Small intestine (tissue), 7 donors: ENCODE results near the gene FAM72C. TPM values are rescaled to one million over a fixed set of nuclear protein-coding genes. Genes with fewer than 3 reads are reported as not detected.
"Not testable (repeated sequence)": the region's sequence is repeated elsewhere in the genome, so short reads cannot be mapped to it uniquely, and the experiment has no call there.

Experiments used
- DNase-seq, 2 donors: peaks; one replicate each; pipeline versions ENCODE4 v3.0.0 to v3.0.0-alpha.2; 2013
- FAIRE-seq: peaks from 2 replicates; lab custom pipeline; 2012; peaks lifted over from hg19 to GRCh38; lab: Jason Lieb, UNC
- H3K27ac ChIP-seq, 3 donors: one replicate each; pipeline ENCODE4 v1.5.1; 2013; ENCODE audit warnings: low read length in 2 of 3, mild to moderate bottlenecking in 2 of 3, control low read depth in 1 of 3, inconsistent platforms in 1 of 3, low read depth in 1 of 3, moderate library complexity in 1 of 3
- H3K27me3 ChIP-seq, 3 donors: one replicate each; pipeline ENCODE4 v1.6.1; 2013; ENCODE audit warnings: low read length in 3 of 3, inconsistent platforms in 1 of 3; ENCODE audit not compliant: control insufficient read depth in 3 of 3, insufficient read depth in 3 of 3
- H3K36me3 ChIP-seq, 3 donors: one replicate each; pipeline ENCODE4 v1.6.1; 2013; ENCODE audit warnings: low read length in 3 of 3, inconsistent platforms in 1 of 3, low read depth in 1 of 3, mild to moderate bottlenecking in 1 of 3, moderate library complexity in 1 of 3; ENCODE audit not compliant: control insufficient read depth in 3 of 3, insufficient read depth in 2 of 3
- H3K4me1 ChIP-seq, 3 donors: one replicate each; pipeline ENCODE4 v1.6.1; 2013; ENCODE audit warnings: low read length in 2 of 3, inconsistent platforms in 1 of 3, low read depth in 1 of 3, mild to moderate bottlenecking in 1 of 3, moderate library complexity in 1 of 3; ENCODE audit not compliant: control insufficient read depth in 3 of 3, insufficient read depth in 2 of 3
- H3K4me3 ChIP-seq, 3 donors: one replicate each; pipeline ENCODE4 v1.5.1; 2013; ENCODE audit warnings: low read length in 3 of 3, control low read depth in 1 of 3, inconsistent platforms in 1 of 3, low read depth in 1 of 3, mild to moderate bottlenecking in 1 of 3, moderate library complexity in 1 of 3
- H3K9me3 ChIP-seq, 2 donors: one replicate each; pipeline ENCODE4 v1.6.1; 2013; ENCODE audit warnings: low read depth in 1 of 2, low read length in 1 of 2; ENCODE audit not compliant: control insufficient read depth in 2 of 2, insufficient read depth in 1 of 2
- WGBS, 3 donors: extraction: QIAGEN DNeasy Blood & Tissue Kit; methylation state at CpG; one replicate each; pipeline ENCODE4 v1.1.7; 2013; 5-methylcytosine and 5-hydroxymethylcytosine counted together
- polyA plus RNA-seq, 4 donors: library from polyadenylated mRNA; stranded (reverse) in 3 of 4; unstranded in 1 of 4; fragments of 200-250 nt in 3 of 4; fragments of 120-200 nt in 1 of 4; gene quantifications; one replicate each; pipeline versions ENCODE4 v1.2.1 to v1.2.3, GENCODE V29; 2013
- donor health status: healthy with polysubstance abuse.
- donor health status: control.
- donor health status: control.
- donor health status: Bipolar disorder and iron deficiency.
- donor health status: healthy.

FAM72C gene
- polyA plus RNA-seq, 4 donors = 0.22 to 1.6 (median 1.3) TPM; not detected in 1

- not testable (repeated sequence) for H3K4me1 ChIP-seq, H3K27ac ChIP-seq, H3K9me3 ChIP-seq, DNase-seq, FAIRE-seq, H3K36me3 ChIP-seq, H3K4me3 ChIP-seq, H3K27me3 ChIP-seq
- WGBS, 3 donors = no CpG with 5 or more reads among the region's 7 CpGs
Measured at GRCh38 chr1:143943319-143943978, 28.3 kb downstream of the FAM72C start.

GRCh38 chr1:143942238-143942860 is 29.4 kb downstream of the FAM72C start:
- H3K27me3 ChIP-seq, H3K4me1 ChIP-seq, H3K36me3 ChIP-seq, H3K4me3 ChIP-seq, H3K9me3 ChIP-seq, H3K27ac ChIP-seq, DNase-seq, FAIRE-seq: not testable (repeated sequence)
- WGBS, 3 donors = no CpG with 5 or more reads among the region's 1 CpG

GRCh38 chr1:143939666-143940065 is 32.1 kb downstream of the FAM72C start:
- not testable (repeated sequence) for H3K36me3 ChIP-seq, H3K27me3 ChIP-seq, H3K27ac ChIP-seq, H3K4me1 ChIP-seq, DNase-seq, FAIRE-seq, H3K9me3 ChIP-seq, H3K4me3 ChIP-seq
- WGBS, 3 donors = no CpG with 5 or more reads among the region's 2 CpGs

DNA sequence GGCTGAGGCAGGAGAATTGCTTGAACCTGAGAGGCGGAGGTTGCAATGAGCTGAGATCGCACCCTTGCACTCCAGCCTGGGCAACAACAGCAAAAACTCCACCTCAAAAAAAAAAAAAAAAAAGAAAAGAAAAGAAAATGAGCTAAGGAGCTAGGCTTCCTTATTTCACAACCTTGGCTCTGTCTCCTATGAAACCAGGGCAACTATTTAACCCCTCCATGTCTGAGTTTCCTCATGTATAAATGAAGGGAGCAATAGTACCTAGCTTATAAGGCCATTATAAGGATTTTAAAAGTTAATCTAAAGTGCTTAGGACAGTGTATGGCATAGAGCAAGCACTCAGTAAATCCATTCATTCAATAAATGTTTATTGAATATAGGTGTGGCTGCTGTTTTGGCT is 32.9 kb downstream of the FAM72C start:
- H3K36me3 ChIP-seq, H3K9me3 ChIP-seq, FAIRE-seq, H3K27ac ChIP-seq, H3K4me3 ChIP-seq, H3K27me3 ChIP-seq, DNase-seq, H3K4me1 ChIP-seq: not testable (repeated sequence)
- WGBS, 3 donors = no CpG with 5 or more reads among the region's 2 CpGs

GRCh38 chr1:143936457-143937115 is 35.2 kb downstream of the FAM72C start:
- not testable (repeated sequence) for H3K4me1 ChIP-seq, H3K27me3 ChIP-seq, H3K4me3 ChIP-seq, H3K27ac ChIP-seq, H3K36me3 ChIP-seq, H3K9me3 ChIP-seq, FAIRE-seq
- peak; percentile 5 to 26 for DNase-seq
- 3 to 19% (median 13%) methylated on average over 2 to 4 of the region's 8 CpGs for WGBS, 3 donors

GRCh38 chr1:143919127-143919526 is 52.7 kb downstream of the FAM72C start:
- not testable (repeated sequence) for H3K27ac ChIP-seq, H3K4me3 ChIP-seq, H3K9me3 ChIP-seq, H3K4me1 ChIP-seq, H3K36me3 ChIP-seq, DNase-seq, H3K27me3 ChIP-seq, FAIRE-seq
- WGBS, 3 donors = no CpG with 5 or more reads among the region's 2 CpGs

DNA sequence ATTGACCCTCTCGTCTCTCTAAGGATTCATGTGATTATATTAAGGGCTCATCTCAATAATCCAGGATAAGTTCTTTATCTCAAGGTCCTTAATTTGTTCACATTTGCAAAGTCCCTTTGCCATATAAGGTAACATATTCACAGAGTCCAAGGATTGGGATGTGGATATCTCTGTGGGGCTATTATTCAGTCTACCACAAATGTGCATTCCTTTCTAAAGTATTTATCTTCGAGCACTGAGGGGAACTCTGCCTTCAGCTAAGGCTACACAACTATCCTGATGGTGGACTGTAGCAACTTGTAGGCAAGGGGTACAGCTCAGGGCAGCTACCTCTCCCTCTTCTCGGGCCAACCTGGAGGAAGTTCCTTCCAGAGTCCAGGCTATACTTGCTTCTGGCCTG is 53.2 kb downstream of the FAM72C start:
- not testable (repeated sequence) for H3K9me3 ChIP-seq, H3K4me3 ChIP-seq, H3K27ac ChIP-seq, H3K27me3 ChIP-seq, H3K36me3 ChIP-seq, FAIRE-seq, H3K4me1 ChIP-seq, DNase-seq
- 13 to 53% (median 50%) methylated on average over 1 of the region's 3 CpGs for WGBS, 3 donors

GRCh38 chr1:143913705-143914104 is 58.1 kb downstream of the FAM72C start:
- H3K9me3 ChIP-seq, FAIRE-seq, H3K27ac ChIP-seq, DNase-seq, H3K36me3 ChIP-seq, H3K27me3 ChIP-seq, H3K4me3 ChIP-seq, H3K4me1 ChIP-seq: not testable (repeated sequence)
- 92 to 96% (median 94%) methylated on average over 7 of the region's 7 CpGs for WGBS, 3 donors
